Measurements from ENCODE around the gene ZBTB24. TPM values are rescaled to one million over a fixed set of nuclear protein-coding genes. Genes with fewer than 3 reads are reported as not detected.
"Not testable (repeated sequence)": the region's sequence is repeated elsewhere in the genome, so short reads cannot be mapped to it uniquely, and the experiment has no call there.

ZBTB24 gene
- polyA plus RNA-seq, 6 donors from 2014 or later, result 12.0 to 18.5 (median 16.3) TPM

- no peaks in the 10 kb centered on the region for H3K27me3 Mint-ChIP-seq
- peak overlapping the region in 3 of 6 donors; percentile 44 to 93 (median 60) for H3K27ac Mint-ChIP-seq
- no peak for DNase-seq
- H3K4me1 Mint-ChIP-seq, result peaks cover 61 to 87% (median 74%) of the 10 kb centered on the region in 3 donors
- peak overlapping the region in 2 of 8 donors; percentile 16 to 39 for H3K4me3 Mint-ChIP-seq
- ATAC-seq (ENCODE audit: low read depth in 2 of 2), result no peak
- peaks cover 22 to 51% of the 10 kb centered on the region in 2 donors for H3K36me3 Mint-ChIP-seq
- H3K9me3 Mint-ChIP-seq, result peaks cover 0 to 1% (median 0%) of the 10 kb centered on the region in 7 donors
Measured at GRCh38 chr6:109475625-109476024, 7.4 kb downstream of the ZBTB24 start.

GRCh38 chr6:109474995-109475394 lies 8.0 kb downstream of the ZBTB24 start:
- peaks cover 25 to 48% of the 10 kb centered on the region in 2 donors for H3K36me3 Mint-ChIP-seq
- H3K9me3 Mint-ChIP-seq, result peaks cover 0 to 1% (median 0%) of the 10 kb centered on the region in 7 donors
- H3K4me1 Mint-ChIP-seq, result peaks cover 55 to 87% (median 69%) of the 10 kb centered on the region in 3 donors
- peak overlapping the region in 1 of 8 donors; percentile 61 for H3K4me3 Mint-ChIP-seq
- no peak for ATAC-seq (ENCODE audit: low read depth in 2 of 2)
- H3K27me3 Mint-ChIP-seq, result no peaks in the 10 kb centered on the region
- H3K27ac Mint-ChIP-seq, result peak overlapping the region in 3 of 6 donors; percentile 1 to 60 (median 8)
- DNase-seq, result no peak

- Mint-ChIP-seq H3K4me3 (peak overlapping the region in 5 of 8 donors; percentile 30 to 84 (median 46)), H3K4me1 (peaks cover 52 to 82% (median 63%) of the 10 kb centered on the region in 3 donors), H3K36me3 (peaks cover 27 to 48% of the 10 kb centered on the region in 2 donors), H3K9me3 (peaks cover 0 to 1% (median 0%) of the 10 kb centered on the region in 7 donors), H3K27me3 (no peaks in the 10 kb centered on the region), H3K27ac (peak overlapping the region in 5 of 6 donors; percentile 15 to 95 (median 63))
- no peak for DNase-seq
- ATAC-seq (ENCODE audit: low read depth in 2 of 2), result no peak
Measured at GRCh38 chr6:109473120-109473519, 9.9 kb downstream of the ZBTB24 start.

GRCh38 chr6:109472132-109472995 lies 10.7 kb downstream of the ZBTB24 start:
- Mint-ChIP-seq H3K4me1 (peaks cover 50 to 79% (median 63%) of the 10 kb centered on the region in 3 donors), H3K4me3 (peak overlapping the region; percentile 30 to 84 (median 64))
- ATAC-seq (ENCODE audit: low read depth in 2 of 2), result peak; percentile 91 to 95

GRCh38 chr6:109471105-109471810 lies 11.8 kb downstream of the ZBTB24 start:
- peak overlapping the region in 5 of 6 donors; percentile 59 to 92 (median 88) for H3K27ac Mint-ChIP-seq
- H3K36me3 Mint-ChIP-seq, result peaks cover 32 to 56% of the 10 kb centered on the region in 2 donors
- no peaks in the 10 kb centered on the region for H3K27me3 Mint-ChIP-seq
- H3K9me3 Mint-ChIP-seq, result peaks cover 0 to 1% (median 0%) of the 10 kb centered on the region in 7 donors
- no peak for DNase-seq
- peaks cover 44 to 72% (median 57%) of the 10 kb centered on the region in 3 donors for H3K4me1 Mint-ChIP-seq
- peak overlapping the region in 1 of 8 donors; percentile 8 for H3K4me3 Mint-ChIP-seq
- ATAC-seq (ENCODE audit: low read depth in 2 of 2), result no peak

More at GRCh38 chr6:109472132-109472995, 10.7 kb downstream of the ZBTB24 start:
- Mint-ChIP-seq H3K27me3 (no peaks in the 10 kb centered on the region), H3K27ac (peak overlapping the region; percentile 63 to 96 (median 83)), H3K9me3 (peaks cover 0 to 1% (median 0%) of the 10 kb centered on the region in 7 donors), H3K36me3 (peaks cover 32 to 55% of the 10 kb centered on the region in 2 donors)
- no peak for DNase-seq

GRCh38 chr6:109469591-109470189 lies 13.3 kb downstream of the ZBTB24 start:
- peaks cover 47 to 73% (median 57%) of the 10 kb centered on the region in 3 donors for H3K4me1 Mint-ChIP-seq
- peak overlapping the region in 1 of 8 donors; percentile 51 for H3K4me3 Mint-ChIP-seq
- H3K27ac Mint-ChIP-seq, result peak overlapping the region in 3 of 6 donors; percentile 82 to 91 (median 89)
- no peaks in the 10 kb centered on the region for H3K9me3 Mint-ChIP-seq
- DNase-seq (no peak), ATAC-seq (ENCODE audit: low read depth in 2 of 2) (no peak)
- H3K27me3 Mint-ChIP-seq, result no peaks in the 10 kb centered on the region
- H3K36me3 Mint-ChIP-seq, result peaks cover 41 to 50% of the 10 kb centered on the region in 2 donors

GRCh38 chr6:109467696-109468095 lies 15.3 kb downstream of the ZBTB24 start:
- no peak overlapping the region for H3K4me3 Mint-ChIP-seq
- ATAC-seq (ENCODE audit: low read depth in 2 of 2), result no peak
- H3K27ac Mint-ChIP-seq, result peak overlapping the region in 2 of 6 donors; percentile 41 to 51
- peaks cover 31 to 44% of the 10 kb centered on the region in 2 donors for H3K36me3 Mint-ChIP-seq
- no peaks in the 10 kb centered on the region for H3K27me3 Mint-ChIP-seq
- H3K4me1 Mint-ChIP-seq, result peaks cover 41 to 70% (median 52%) of the 10 kb centered on the region in 3 donors
- H3K9me3 Mint-ChIP-seq, result no peaks in the 10 kb centered on the region
- no peak for DNase-seq

GRCh38 chr6:109466212-109466923 lies 16.7 kb downstream of the ZBTB24 start:
- peaks cover 37 to 66% (median 49%) of the 10 kb centered on the region in 3 donors for H3K4me1 Mint-ChIP-seq
- no peak overlapping the region for H3K4me3 Mint-ChIP-seq
- peaks cover 39 to 42% of the 10 kb centered on the region in 2 donors for H3K36me3 Mint-ChIP-seq
- peak overlapping the region in 2 of 6 donors; percentile 33 to 62 for H3K27ac Mint-ChIP-seq
- DNase-seq (no peak), ATAC-seq (ENCODE audit: low read depth in 2 of 2) (no peak)
- peaks cover 0 to 2% (median 0%) of the 10 kb centered on the region in 7 donors for H3K9me3 Mint-ChIP-seq
- H3K27me3 Mint-ChIP-seq, result no peaks in the 10 kb centered on the region

- no peaks in the 10 kb centered on the region for H3K27me3 Mint-ChIP-seq
- DNase-seq, result no peak
- H3K4me3 Mint-ChIP-seq, result no peak overlapping the region
- H3K27ac Mint-ChIP-seq, result peak overlapping the region in 3 of 6 donors; percentile 24 to 41 (median 37)
- H3K36me3 Mint-ChIP-seq, result peaks cover 39 to 41% of the 10 kb centered on the region in 2 donors
- peaks cover 33 to 64% (median 44%) of the 10 kb centered on the region in 3 donors for H3K4me1 Mint-ChIP-seq
- ATAC-seq (ENCODE audit: low read depth in 2 of 2), result no peak
- H3K9me3 Mint-ChIP-seq, result peaks cover 0 to 6% (median 0%) of the 10 kb centered on the region in 7 donors
Measured at GRCh38 chr6:109465772-109466171, 17.2 kb downstream of the ZBTB24 start.

GRCh38 chr6:109461733-109462526 lies 21.1 kb downstream of the ZBTB24 start:
- no peak overlapping the region for H3K4me3 Mint-ChIP-seq
- H3K4me1 Mint-ChIP-seq, result peaks cover 43 to 76% (median 52%) of the 10 kb centered on the region in 3 donors
- ATAC-seq (ENCODE audit: low read depth in 2 of 2) (no peak), DNase-seq (no peak)
- H3K9me3 Mint-ChIP-seq, result peaks cover 0 to 7% (median 0%) of the 10 kb centered on the region in 7 donors
- H3K27ac Mint-ChIP-seq, result peak overlapping the region; percentile 81 to 100 (median 87)
- H3K27me3 Mint-ChIP-seq, result no peaks in the 10 kb centered on the region
- H3K36me3 Mint-ChIP-seq, result peaks cover 17 to 19% of the 10 kb centered on the region in 2 donors

- Mint-ChIP-seq H3K36me3 (peaks cover 17 to 19% of the 10 kb centered on the region in 2 donors), H3K27ac (peak overlapping the region in 4 of 6 donors; percentile 81 to 100 (median 98)), H3K4me3 (peak overlapping the region in 1 of 8 donors; percentile 56), H3K4me1 (peaks cover 47 to 81% (median 59%) of the 10 kb centered on the region in 3 donors)
- not testable (repeated sequence) for DNase-seq; H3K27me3 Mint-ChIP-seq; H3K9me3 Mint-ChIP-seq; ATAC-seq (ENCODE audit: low read depth in 2 of 2)
Measured at GRCh38 chr6:109461205-109461604, 21.8 kb downstream of the ZBTB24 start.
